GM12864 (cell line): ENCODE measurements around the gene PARL.

Experiments
- DNase-seq: peaks from one replicate; pipeline ENCODE4 v3.0.0-alpha.2; 2011; ENCODE audit warnings: low read depth
- H3K4me3 ChIP-seq: 2 replicates; pipeline ENCODE4 v1.5.1; 2011; ENCODE audit warnings: mild to moderate bottlenecking, low read depth, low read length, control low read depth
- TF ChIP-seq, protein P1 (sequence below): IDR thresholded peaks from 2 replicates; pipeline ENCODE4 v1.5.1; 2011; ENCODE audit warnings: low read depth, mild to moderate bottlenecking, moderate library complexity, low read length, control low read depth, inconsistent platforms; ENCODE audit errors: missing control alignments

The PARL gene

DNA sequence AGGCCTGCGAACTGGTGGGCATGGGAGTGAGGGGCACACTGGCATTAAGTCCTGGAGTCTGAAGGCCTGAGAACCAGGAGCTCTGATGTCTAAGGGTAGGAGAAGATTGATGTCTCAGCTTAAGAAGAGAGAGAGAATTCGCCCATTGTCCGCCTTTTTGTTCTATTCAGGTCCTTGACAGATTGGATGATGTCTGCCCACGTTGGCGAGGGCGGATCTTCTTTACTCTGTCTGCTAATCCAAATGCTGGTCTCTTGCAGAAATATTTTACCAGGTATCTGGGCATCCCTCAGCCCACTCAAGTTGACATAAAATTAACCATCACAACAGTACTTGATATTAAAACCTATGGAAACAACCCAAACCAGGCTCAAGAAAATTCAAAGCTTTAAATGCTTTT, 103.4 kb downstream of the PARL start:
- DNase-seq = no peak
- TF ChIP-seq, protein P1, sequence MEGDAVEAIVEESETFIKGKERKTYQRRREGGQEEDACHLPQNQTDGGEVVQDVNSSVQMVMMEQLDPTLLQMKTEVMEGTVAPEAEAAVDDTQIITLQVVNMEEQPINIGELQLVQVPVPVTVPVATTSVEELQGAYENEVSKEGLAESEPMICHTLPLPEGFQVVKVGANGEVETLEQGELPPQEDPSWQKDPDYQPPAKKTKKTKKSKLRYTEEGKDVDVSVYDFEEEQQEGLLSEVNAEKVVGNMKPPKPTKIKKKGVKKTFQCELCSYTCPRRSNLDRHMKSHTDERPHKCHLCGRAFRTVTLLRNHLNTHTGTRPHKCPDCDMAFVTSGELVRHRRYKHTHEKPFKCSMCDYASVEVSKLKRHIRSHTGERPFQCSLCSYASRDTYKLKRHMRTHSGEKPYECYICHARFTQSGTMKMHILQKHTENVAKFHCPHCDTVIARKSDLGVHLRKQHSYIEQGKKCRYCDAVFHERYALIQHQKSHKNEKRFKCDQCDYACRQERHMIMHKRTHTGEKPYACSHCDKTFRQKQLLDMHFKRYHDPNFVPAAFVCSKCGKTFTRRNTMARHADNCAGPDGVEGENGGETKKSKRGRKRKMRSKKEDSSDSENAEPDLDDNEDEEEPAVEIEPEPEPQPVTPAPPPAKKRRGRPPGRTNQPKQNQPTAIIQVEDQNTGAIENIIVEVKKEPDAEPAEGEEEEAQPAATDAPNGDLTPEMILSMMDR = no peak
- H3K4me3 ChIP-seq = no peak overlapping the region

DNA sequence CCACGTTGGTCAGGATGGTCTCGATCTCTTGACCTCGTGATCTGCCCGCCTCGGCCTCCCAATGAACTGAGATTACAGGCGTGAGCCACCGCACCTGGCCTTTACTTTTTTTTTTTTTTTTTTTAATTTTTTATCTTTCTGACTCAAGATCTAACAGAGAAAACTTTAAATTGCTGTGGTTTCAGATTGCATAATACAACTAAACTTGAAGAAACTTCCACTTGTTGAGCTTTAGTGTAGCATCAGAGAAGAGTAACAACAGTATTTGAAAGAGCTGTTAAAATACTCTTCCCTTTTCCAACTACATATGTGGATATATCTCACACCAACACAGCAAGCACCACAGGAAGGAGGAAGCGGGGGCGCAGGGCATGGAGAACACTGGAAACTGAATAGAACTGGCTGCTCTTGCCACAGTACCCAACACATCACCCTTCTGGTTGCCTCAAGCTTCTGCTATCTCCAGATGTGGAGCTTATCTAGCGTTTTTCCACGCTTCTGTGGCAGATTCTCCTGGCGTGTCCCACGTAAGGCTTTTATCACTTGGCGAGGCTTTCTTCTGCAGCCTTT, 104.7 kb downstream of the PARL start:
- no peak for DNase-seq
- TF ChIP-seq, protein P1 = no peak
- no peak overlapping the region for H3K4me3 ChIP-seq
